Astrocyte of the cerebellum (primary cell): ENCODE measurements around the gene DNAJC5G.

ENCODE experiments used
- DNase-seq: peaks from one replicate; pipeline ENCODE4 v3.0.0-alpha.2; 2011; ENCODE audit warnings: low read depth
- H3K4me3 ChIP-seq: 2 replicates; pipeline ENCODE4 v1.5.1; 2011; ENCODE audit warnings: mild to moderate bottlenecking, low read depth, low read length, moderate library complexity
- CTCF ChIP-seq: IDR thresholded peaks from 2 replicates; pipeline ENCODE4 v1.5.1; 2012; ENCODE audit warnings: low read length, low read depth, moderate library complexity, mild to moderate bottlenecking; ENCODE audit errors: missing control alignments
- in situ Hi-C: cut with HindIII; loops from 2 replicates; pipeline ENCODE4 v1.10.0; 2017; ENCODE audit warnings: low sequenced_read_pairs

The DNAJC5G gene

GRCh38 chr2:27307545-27308358, 32.5 kb downstream of the DNAJC5G start:
- in situ Hi-C loops = no loop called here
- no peak for TF ChIP-seq CTCF
- DNase-seq = no peak
- no peak overlapping the region for H3K4me3 ChIP-seq

GRCh38 chr2:27308359-27308881, 33.2 kb downstream of the DNAJC5G start, which contains the start of gene UCN:
Gene UCN, minus strand, starts transcription at chr2:27308445. Its CDS starts 550 bp downstream, at chr2:27307895.
- no peak within 1 kb of the TSS for H3K4me3 ChIP-seq
- no peak for TF ChIP-seq CTCF
- in situ Hi-C loops = no loop called here
- no peak for DNase-seq

GRCh38 chr2:27309651-27310050, 34.4 kb downstream of the DNAJC5G start:
- DNase-seq = no peak
- H3K4me3 ChIP-seq = no peak overlapping the region
- in situ Hi-C loops = no loop called here
- TF ChIP-seq CTCF = no peak

GRCh38 chr2:27312152-27312551, 36.9 kb downstream of the DNAJC5G start:
- in situ Hi-C loops = no loop called here
- no peak for TF ChIP-seq CTCF
- H3K4me3 ChIP-seq = no peak overlapping the region
- DNase-seq = no peak

GRCh38 chr2:27313882-27314645, 38.8 kb downstream of the DNAJC5G start:
- TF ChIP-seq CTCF = no peak
- in situ Hi-C loops = no loop called here
- DNase-seq = no peak

GRCh38 chr2:27314709-27315108, 39.5 kb downstream of the DNAJC5G start:
- H3K4me3 ChIP-seq = no peak overlapping the region
- no peak for DNase-seq
- in situ Hi-C loops = no loop called here
- TF ChIP-seq CTCF = no peak

More at GRCh38 chr2:27313882-27314645, 38.8 kb downstream of the DNAJC5G start:
- H3K4me3 ChIP-seq = no peak overlapping the region
